ENCODE results near the gene CLCNKB. TPM values are rescaled to one million over a fixed set of nuclear protein-coding genes. Genes with fewer than 3 reads are reported as not detected.

The CLCNKB gene
- total and polyA plus RNA-seq, 7 donors, result 0.04 to 0.71 (median 0.30) TPM; not detected in 3

DNA sequence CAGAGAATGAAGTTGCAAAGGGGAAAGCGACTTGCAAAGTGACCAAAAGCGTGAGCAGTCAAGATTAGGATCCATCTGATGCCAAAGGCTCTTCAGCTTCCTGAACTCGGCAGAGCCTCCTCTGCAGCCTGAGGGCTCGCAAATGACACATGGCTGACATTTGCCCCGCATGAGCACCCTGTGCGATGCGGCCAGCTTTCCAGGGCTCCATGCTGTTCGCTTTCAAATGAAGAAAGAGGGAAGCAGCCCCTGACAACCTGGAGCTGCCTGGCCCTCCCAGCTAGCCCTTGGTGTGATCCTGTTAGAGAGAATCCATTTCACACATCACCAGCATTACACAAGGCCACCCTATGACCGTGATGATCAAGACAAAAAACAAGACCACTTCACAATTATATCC, 50.0 kb downstream of the CLCNKB start:
- Histone ChIP-seq H3K4me3 (no peak overlapping the region), H3K27me3 (no peaks in the 10 kb centered on the region), H3K4me1 (no peaks in the 10 kb centered on the region), H3K27ac (no peak overlapping the region), H3K9me3 (no peaks in the 10 kb centered on the region), H3K36me3 (no peaks in the 10 kb centered on the region)
- WGBS, 2 donors, result 77 to 87% methylated on average over 9 of the region's 9 CpGs
- no peak for TF ChIP-seq POLR2A (IDR thresholded peaks at IDR 0.05)
- no peak for TF ChIP-seq POLR2AphosphoS5 (IDR thresholded peaks at IDR 0.05)
- TF ChIP-seq EP300 (IDR thresholded peaks at IDR 0.05), result no peak
- TF ChIP-seq, protein P1, sequence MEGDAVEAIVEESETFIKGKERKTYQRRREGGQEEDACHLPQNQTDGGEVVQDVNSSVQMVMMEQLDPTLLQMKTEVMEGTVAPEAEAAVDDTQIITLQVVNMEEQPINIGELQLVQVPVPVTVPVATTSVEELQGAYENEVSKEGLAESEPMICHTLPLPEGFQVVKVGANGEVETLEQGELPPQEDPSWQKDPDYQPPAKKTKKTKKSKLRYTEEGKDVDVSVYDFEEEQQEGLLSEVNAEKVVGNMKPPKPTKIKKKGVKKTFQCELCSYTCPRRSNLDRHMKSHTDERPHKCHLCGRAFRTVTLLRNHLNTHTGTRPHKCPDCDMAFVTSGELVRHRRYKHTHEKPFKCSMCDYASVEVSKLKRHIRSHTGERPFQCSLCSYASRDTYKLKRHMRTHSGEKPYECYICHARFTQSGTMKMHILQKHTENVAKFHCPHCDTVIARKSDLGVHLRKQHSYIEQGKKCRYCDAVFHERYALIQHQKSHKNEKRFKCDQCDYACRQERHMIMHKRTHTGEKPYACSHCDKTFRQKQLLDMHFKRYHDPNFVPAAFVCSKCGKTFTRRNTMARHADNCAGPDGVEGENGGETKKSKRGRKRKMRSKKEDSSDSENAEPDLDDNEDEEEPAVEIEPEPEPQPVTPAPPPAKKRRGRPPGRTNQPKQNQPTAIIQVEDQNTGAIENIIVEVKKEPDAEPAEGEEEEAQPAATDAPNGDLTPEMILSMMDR (IDR thresholded peaks at IDR 0.05), result no peak
- intact Hi-C loops (cut with DNase I), result no loop called here
- DNase-seq, result no peak

DNA sequence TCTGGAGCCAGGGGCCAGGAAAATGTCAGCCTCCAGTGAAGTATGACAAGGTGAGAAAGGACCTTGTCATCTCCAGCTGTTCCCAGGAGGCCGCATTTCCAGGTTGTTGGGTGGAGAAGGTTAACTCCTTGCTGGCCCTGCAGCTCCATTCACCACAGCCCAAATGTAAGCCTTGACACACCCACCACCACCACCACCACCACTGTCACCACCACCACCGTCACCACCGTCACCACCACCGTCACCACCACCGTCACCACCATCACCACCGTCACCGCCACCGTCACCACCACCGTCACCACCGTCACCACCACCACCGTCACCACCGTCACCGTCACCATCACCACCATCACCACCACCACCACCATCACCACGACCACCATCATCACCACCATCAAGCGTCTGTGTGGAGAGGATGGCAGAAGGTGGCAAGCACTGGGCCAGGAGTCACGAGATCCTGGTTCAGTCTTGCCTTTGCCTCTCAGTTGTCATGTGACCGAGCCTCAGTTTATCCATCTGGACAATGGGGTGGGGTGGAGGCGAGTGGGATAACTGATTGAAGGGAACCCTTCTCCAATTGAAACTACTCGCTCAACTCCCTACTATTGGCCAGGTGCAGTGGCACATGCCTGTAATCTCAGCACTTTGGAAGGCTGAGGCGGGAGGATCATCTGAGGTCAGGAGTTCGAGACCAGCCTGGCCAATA, 51.0 kb downstream of the CLCNKB start:
- H3K36me3 ChIP-seq, result no peaks in the 10 kb centered on the region
- no peaks in the 10 kb centered on the region for H3K27me3 ChIP-seq
- intact Hi-C loops (cut with DNase I), result no loop called here
- no peak for DNase-seq
- H3K4me1 ChIP-seq, result no peaks in the 10 kb centered on the region
- H3K27ac ChIP-seq, result no peak overlapping the region
- H3K9me3 ChIP-seq, result no peaks in the 10 kb centered on the region
- TF ChIP-seq POLR2AphosphoS5 (IDR thresholded peaks at IDR 0.05) (no peak), EP300 (IDR thresholded peaks at IDR 0.05) (no peak), POLR2A (IDR thresholded peaks at IDR 0.05) (no peak)
- H3K4me3 ChIP-seq, result no peak overlapping the region
- 89 to 90% methylated on average over 21 of the region's 21 CpGs for WGBS, 2 donors

DNA sequence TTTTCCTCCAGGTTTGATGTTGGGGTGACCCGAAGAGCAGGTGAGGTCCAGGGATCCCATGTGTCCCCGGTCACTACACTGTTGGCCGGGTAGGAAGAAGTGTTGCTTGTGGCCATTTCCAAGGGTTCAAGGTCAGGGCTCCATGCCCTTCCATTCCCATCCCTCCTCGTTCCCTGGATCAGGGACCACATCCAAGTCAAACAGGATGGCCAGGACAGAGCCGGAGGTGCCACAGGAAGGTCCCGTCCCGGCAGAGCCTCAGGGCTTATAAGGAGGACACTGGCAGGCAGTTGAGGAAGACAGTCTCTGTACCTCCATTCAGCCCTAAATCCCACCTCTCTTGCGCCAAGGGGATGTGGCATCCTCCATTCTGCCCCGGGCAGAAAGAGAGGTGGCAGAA, 51.9 kb downstream of the CLCNKB start:
- WGBS, 2 donors, result 60 to 84% methylated on average over 9 of the region's 9 CpGs
- TF ChIP-seq EP300 (IDR thresholded peaks at IDR 0.05) (no peak), POLR2AphosphoS5 (IDR thresholded peaks at IDR 0.05) (no peak), POLR2A (IDR thresholded peaks at IDR 0.05) (no peak)
- TF ChIP-seq, protein P1 (IDR thresholded peaks at IDR 0.05), result no peak
- Histone ChIP-seq H3K4me1 (no peaks in the 10 kb centered on the region), H3K36me3 (no peaks in the 10 kb centered on the region), H3K27ac (no peak overlapping the region), H3K27me3 (no peaks in the 10 kb centered on the region), H3K4me3 (no peak overlapping the region), H3K9me3 (no peaks in the 10 kb centered on the region)
- no peak for DNase-seq
- intact Hi-C loops (cut with DNase I), result no loop called here

DNA sequence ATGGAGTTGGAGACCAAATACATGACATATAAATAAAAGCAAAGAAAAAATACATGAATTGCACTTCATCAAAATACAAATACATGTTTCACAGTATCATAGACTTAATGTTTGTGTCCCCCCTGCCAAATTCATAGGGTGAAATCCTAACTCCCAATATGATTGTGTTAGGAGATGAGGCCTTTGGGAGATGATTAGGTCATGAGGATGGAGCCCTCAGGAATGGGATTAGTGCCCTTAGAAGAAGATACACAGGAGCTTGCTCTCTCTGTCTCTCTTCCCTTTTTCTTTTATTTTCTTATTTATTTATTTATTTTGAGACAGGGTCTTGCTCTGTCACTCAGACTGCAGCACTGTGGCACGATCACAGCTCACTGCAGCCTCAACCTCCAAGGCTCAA, 55.8 kb downstream of the CLCNKB start:
- no peak for DNase-seq
- no peak overlapping the region for H3K27ac ChIP-seq
- no peaks in the 10 kb centered on the region for H3K36me3 ChIP-seq
- intact Hi-C loops (cut with DNase I), result no loop called here
- H3K4me3 ChIP-seq, result no peak overlapping the region
- H3K27me3 ChIP-seq, result no peaks in the 10 kb centered on the region
- H3K9me3 ChIP-seq, result no peaks in the 10 kb centered on the region
- 88 to 96% methylated on average over 1 of the region's 1 CpG for WGBS, 2 donors
- TF ChIP-seq POLR2A (IDR thresholded peaks at IDR 0.05) (no peak), EP300 (IDR thresholded peaks at IDR 0.05) (no peak), POLR2AphosphoS5 (IDR thresholded peaks at IDR 0.05) (no peak)
- TF ChIP-seq, protein P1 (IDR thresholded peaks at IDR 0.05), result no peak
- no peaks in the 10 kb centered on the region for H3K4me1 ChIP-seq

DNA sequence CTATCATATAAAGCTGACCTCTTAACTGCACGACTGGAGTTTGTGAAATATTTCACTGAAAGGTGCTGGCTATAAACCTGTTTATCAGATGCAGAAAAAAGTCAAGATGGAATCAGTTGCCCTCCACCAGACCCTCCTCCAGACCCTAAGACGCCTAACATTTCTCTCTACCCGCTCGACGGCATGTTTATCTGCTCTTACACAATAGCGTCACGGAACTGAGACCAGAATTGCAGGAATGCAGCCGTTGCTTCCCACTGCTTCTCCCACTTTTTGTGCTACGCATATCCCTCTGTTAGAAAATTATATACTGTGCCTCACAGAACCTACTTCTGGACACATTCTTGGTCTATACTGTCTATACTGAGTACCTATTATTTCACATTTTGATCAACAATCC, 58.0 kb downstream of the CLCNKB start:
- WGBS, 2 donors, result 55 to 64% methylated on average over 9 of the region's 9 CpGs
- H3K27me3 ChIP-seq, result no peaks in the 10 kb centered on the region
- H3K27ac ChIP-seq, result no peak overlapping the region
- H3K4me3 ChIP-seq, result no peak overlapping the region
- H3K9me3 ChIP-seq, result no peaks in the 10 kb centered on the region
- no peak for DNase-seq
- intact Hi-C loops (cut with DNase I), result no loop called here
- no peaks in the 10 kb centered on the region for H3K36me3 ChIP-seq
- TF ChIP-seq, protein P1 (IDR thresholded peaks at IDR 0.05), result no peak
- TF ChIP-seq POLR2A (IDR thresholded peaks at IDR 0.05) (no peak), POLR2AphosphoS5 (IDR thresholded peaks at IDR 0.05) (no peak), EP300 (IDR thresholded peaks at IDR 0.05) (no peak)
- no peaks in the 10 kb centered on the region for H3K4me1 ChIP-seq

Other genes with a start within 250 kb of the CLCNKB start
- 1 to 10 TPM in 2 of 4 donors, under 1 TPM in 2; 0.54 to 2.2 (median 1.3) TPM for gene UQCRHL, start 236.1 kb upstream of the CLCNKB start, total RNA-seq
- 1 to 10 TPM; 3.6 to 4.6 (median 4.0) TPM for gene UQCRHL, start 236.1 kb upstream of the CLCNKB start, polyA plus RNA-seq
- 10 to 100 TPM; 20.4 to 38.5 (median 22.6) TPM for gene SPEN, start 196.1 kb upstream of the CLCNKB start, total RNA-seq
- 10 to 100 TPM in 1 of 3 donors, 1 to 10 TPM in 2; 7.4 to 28.3 (median 9.0) TPM for gene SPEN, start 196.1 kb upstream of the CLCNKB start, polyA plus RNA-seq
- gene ZBTB17, start 67.7 kb upstream of the CLCNKB start, total RNA-seq, result 10 to 100 TPM; 22.1 to 38.5 (median 26.5) TPM
- 10 to 100 TPM; 17.4 to 38.7 (median 18.3) TPM for gene ZBTB17, start 67.7 kb upstream of the CLCNKB start, polyA plus RNA-seq
- gene SRARP, start 39.5 kb upstream of the CLCNKB start, total RNA-seq, result not detected
- under 1 TPM in 1 of 3 donors, not detected in 2; under 0.01 TPM for gene SRARP, start 39.5 kb upstream of the CLCNKB start, polyA plus RNA-seq
- gene HSPB7, start 25.7 kb upstream of the CLCNKB start, total RNA-seq, result 100 to 1,000 TPM in 2 of 4 donors, 10 to 100 TPM in 2; 44.4 to 224 (median 86.3) TPM
- 10 to 100 TPM in 1 of 3 donors, 1 to 10 TPM in 2; 6.7 to 22.7 (median 7.2) TPM for gene HSPB7, start 25.7 kb upstream of the CLCNKB start, polyA plus RNA-seq
- 1 to 10 TPM in 1 of 4 donors, not detected in 3; 1.1 TPM for gene CLCNKA, start 21.7 kb upstream of the CLCNKB start, total RNA-seq
- under 1 TPM in 1 of 3 donors, not detected in 2; 0.13 TPM for gene CLCNKA, start 21.7 kb upstream of the CLCNKB start, polyA plus RNA-seq
- under 1 TPM in 1 of 4 donors, not detected in 3; 0.81 TPM for gene FAM131C, start 29.9 kb downstream of the CLCNKB start, total RNA-seq
- under 1 TPM in 1 of 3 donors, not detected in 2; 0.12 TPM for gene FAM131C, start 29.9 kb downstream of the CLCNKB start, polyA plus RNA-seq
- gene EPHA2, start 112.3 kb downstream of the CLCNKB start, total RNA-seq, result 1 to 10 TPM; 3.3 to 6.4 (median 4.9) TPM
- 10 to 100 TPM in 1 of 3 donors, 1 to 10 TPM in 2; 6.0 to 24.7 (median 9.9) TPM for gene EPHA2, start 112.3 kb downstream of the CLCNKB start, polyA plus RNA-seq
- 1 to 10 TPM in 3 of 4 donors, not detected in 1; 2.5 to 4.4 (median 3.6) TPM for gene ARHGEF19, start 168.9 kb downstream of the CLCNKB start, total RNA-seq
- gene ARHGEF19, start 168.9 kb downstream of the CLCNKB start, polyA plus RNA-seq, result 10 to 100 TPM in 1 of 3 donors, 1 to 10 TPM in 2; 2.5 to 10.8 (median 7.2) TPM
- gene CPLANE2, start 193.4 kb downstream of the CLCNKB start, total RNA-seq, result 1 to 10 TPM; 2.5 to 7.1 (median 3.2) TPM
- gene CPLANE2, start 193.4 kb downstream of the CLCNKB start, polyA plus RNA-seq, result 1 to 10 TPM; 3.7 to 7.4 (median 6.0) TPM

Measured in sigmoid colon (tissue), 7 donors.